NCI-H226 (cell line): Measurements from ENCODE around the gene TMEM248.
"Not testable (repeated sequence)": the region's sequence is repeated elsewhere in the genome, so short reads cannot be mapped to it uniquely, and the experiment has no call there.

Experiments
- DNase-seq: peaks from one replicate; pipeline ENCODE4 v3.0.0-alpha.2; 2015

Gene TMEM248

DNA sequence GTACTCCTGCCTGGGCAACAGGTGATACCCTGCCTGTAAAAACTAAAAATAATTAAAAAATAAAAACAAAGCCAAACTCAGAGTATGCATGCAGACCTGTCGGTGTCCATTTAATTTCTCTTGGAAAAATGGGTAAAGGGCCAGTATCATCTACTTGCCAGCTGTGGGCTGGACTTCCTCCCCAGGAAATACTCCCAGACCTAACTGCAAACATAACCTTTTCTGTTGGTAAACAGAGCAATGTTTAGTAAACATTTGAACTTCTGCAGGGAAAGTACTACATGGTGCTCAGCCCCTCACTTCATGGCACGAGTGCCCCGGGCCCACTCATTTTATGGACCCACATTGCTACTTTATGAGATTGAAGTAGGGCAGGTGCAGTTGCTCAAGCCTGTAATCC is 10.2 kb upstream of the TMEM248 start:
- no peak for DNase-seq

- DNase-seq = not testable (repeated sequence)
These were observed 9.8 kb upstream of the TMEM248 start for GRCh38 chr7:66911191-66911590.

DNA sequence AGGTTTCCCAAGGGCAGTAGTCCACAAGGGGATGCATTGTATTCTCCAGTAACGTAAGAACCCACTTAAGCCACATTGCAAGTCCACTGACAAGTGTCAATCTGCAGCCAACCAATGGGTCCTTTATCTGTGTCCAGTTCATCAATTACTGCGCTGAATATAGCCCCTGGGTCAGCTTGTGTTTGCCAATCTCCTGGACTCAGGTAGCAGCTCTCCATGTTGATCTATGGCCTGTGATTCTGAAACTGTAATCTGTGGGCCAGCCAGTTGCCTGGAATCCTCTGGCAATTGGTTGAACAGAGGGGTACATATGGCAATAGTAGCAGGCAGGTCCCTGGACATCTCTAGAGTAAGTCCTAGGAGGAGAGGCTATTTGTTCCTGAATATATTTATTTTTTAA is 8.8 kb upstream of the TMEM248 start:
- DNase-seq = no peak

GRCh38 chr7:66913118-66914037 is 7.6 kb upstream of the TMEM248 start:
- DNase-seq = no peak

DNA sequence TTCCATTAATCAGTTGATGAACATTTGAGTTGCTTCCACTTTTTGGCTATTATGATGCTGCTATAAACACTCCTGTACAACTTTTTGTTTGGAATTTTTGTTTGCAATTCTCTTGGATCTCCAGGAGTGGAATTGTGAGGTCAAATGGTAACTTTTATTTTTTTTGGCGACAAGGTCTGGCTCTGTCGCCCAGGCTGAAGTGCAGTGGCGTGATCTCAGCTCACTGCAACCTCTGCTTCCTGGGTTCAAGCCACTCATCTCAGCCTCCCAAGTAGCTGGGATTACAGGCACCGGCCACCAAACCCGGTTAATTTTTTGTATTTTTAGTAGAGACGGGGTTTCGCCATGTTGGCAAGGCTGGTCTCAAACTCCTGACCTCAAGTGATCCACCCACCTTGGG is 3.1 kb upstream of the TMEM248 start:
- DNase-seq = not testable (repeated sequence)

DNA sequence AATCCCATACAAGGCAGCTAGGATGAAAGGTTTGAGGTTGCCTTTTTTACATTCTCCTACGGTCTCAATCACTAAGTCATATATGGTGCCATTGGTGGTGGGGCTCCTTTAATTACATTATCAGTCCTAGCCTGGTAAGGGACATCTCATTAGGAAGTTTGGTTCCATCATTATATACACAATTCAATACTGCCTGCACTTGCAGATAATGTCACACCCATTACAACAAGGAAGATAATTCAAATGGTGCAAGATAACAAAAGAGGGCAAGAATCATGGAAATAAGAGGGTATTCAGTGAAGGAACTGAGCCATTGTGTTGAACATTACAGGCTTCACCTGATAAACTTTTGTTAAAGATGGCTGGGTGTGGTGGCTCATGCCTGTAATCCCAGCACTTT is 1.7 kb upstream of the TMEM248 start:
- DNase-seq = no peak

DNA sequence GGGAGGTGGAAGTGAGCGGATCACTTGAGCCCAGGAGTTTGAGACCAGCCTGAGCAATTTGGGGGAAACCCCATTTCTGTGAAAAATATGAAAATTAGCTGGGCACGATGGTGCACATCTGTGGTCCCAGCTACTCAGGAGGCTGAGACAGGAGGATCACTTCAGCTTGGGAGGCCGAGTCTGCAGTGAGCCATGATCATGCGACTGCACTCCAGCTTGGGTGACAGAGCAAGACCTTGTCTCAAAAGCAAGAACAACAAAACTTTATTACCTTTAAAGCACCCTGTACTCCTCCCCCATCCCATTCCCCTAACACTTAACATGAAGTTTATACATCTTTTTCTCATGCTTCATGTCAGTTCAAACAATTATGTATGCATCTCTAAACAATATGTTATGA is 1.3 kb upstream of the TMEM248 start:
- no peak for DNase-seq

- no peak for DNase-seq
These were observed 769 bp upstream of the TMEM248 start for GRCh38 chr7:66920256-66920655.

DNA sequence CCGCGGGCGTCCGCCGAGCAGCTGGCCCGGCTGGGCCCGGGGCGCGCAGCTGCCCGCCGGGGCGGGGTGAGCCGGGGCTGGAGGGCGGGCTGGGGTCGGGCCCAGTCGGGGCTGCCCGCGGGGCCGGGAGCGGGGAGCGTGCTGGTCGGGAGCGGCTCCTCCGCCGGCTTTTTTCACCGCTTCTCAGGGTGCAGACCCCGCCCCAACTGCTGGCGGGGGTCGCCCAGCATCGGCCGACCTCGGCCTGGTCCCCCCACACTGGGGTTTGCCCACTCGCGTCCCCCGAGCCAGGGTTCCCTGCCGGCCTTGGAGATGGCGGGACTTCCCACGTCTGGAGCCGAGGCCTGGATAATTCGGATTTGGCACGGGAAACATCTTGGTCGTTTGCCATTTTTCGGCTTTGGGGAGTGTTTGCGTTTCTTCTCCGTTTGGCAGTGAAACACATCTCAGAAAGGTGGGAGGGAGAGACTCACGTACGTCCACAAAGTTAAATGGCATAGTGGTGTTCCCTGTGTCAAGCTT is 432 bp downstream of the TMEM248 start:
- DNase-seq = peak; percentile 22

DNA sequence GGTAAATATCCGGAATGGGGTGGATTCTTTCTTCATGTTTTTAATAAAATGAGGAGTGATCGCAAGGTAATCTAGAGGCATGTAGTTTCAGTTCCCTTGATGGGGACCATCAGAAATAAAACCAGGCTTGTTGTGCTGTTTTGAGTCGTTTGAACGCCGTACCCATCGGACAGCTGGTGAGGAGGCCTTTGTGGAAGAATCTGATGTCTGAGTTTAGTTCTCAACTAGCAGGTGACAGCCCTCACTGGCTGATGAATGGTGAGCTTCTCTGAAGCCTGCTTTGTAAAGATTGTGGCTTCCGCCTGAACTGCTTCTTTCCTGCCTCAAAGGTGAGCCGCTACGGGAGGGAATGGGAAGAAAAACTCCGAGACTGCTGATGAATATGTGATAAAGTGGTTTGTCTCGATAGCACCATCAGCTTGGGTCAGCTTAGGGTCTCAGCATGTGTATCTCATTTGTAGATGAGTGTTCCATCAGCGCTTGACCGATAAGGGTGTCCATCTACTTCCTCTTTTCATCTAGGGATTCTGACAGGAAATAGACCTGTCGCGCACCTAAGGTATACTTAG is 977 bp downstream of the TMEM248 start:
- DNase-seq = no peak

GRCh38 chr7:66925255-66925654 is 4.2 kb downstream of the TMEM248 start:
- no peak for DNase-seq

DNA sequence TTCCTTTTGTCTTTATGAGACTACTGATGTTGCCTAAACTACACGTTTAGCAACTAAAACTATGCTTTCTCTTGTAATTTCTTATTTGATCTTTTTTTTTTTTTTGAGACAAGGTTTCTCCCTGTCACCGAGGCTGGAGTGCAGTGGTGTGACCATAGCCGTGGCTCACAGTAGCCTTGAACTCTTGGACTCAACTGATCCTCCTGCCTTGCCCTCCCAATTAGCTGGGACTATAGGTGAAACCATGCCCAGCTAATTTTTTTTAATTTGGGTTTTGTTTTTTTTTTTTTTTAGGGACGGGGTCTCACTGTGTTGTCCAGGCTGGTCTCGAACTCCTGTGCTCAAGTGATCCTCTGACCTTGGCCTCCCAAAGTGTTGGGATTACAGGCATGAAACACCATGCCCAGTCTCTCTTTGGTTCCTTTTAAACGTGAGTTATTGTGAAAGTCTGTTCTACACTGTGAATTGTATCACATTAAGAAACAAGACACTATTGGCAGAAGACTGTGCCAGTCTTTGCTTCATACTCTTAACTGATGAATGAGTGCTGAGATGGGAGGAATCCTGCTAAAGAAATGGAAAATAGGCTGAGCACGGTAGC is 6.4 kb downstream of the TMEM248 start:
- DNase-seq = no peak

- no peak for DNase-seq
These were observed 7.4 kb downstream of the TMEM248 start for GRCh38 chr7:66928388-66928787.

GRCh38 chr7:66929165-66929564 is 8.1 kb downstream of the TMEM248 start:
- DNase-seq = no peak

- no peak for DNase-seq
These were observed 8.9 kb downstream of the TMEM248 start for GRCh38 chr7:66929935-66930334.

DNA sequence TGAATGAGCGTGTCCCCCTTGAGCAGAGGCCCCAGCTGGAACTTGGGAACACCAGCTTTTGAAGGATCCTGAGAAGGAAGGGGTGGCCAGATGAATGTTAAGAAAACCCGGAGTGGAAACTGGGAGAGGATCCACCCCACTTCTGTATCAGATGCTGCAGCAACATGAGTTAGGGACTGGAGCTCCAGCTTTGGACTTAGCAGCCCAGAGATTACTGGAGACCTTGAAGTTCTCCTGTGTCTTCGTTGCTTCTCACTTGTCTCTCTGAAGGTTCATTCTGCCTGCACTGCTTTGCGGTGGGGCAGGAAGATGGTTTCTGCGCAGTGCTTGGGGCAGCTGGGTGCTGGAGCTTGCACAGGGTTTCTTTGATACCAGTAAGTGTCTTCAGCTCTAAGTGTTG is 9.3 kb downstream of the TMEM248 start:
- no peak for DNase-seq

DNA sequence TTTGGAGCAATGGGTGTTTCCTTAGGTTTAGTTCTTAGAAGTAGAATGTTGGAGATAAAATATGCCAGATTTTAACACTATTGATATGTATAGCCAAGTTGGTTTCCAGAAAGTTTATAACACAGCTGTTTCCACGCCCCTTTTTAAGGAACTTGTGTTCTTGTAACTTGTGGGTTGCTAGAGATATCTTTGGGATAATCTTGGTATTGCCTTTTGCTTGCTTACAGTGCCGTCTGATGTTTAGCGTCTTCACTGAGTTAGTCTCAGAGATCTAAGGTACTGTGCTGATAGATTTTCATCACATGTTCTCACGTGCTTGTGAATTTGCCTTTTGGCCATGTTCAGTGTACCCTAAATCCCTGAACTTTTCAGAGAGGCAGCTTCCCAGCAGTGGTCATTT is 12.4 kb downstream of the TMEM248 start:
- DNase-seq = no peak

DNA sequence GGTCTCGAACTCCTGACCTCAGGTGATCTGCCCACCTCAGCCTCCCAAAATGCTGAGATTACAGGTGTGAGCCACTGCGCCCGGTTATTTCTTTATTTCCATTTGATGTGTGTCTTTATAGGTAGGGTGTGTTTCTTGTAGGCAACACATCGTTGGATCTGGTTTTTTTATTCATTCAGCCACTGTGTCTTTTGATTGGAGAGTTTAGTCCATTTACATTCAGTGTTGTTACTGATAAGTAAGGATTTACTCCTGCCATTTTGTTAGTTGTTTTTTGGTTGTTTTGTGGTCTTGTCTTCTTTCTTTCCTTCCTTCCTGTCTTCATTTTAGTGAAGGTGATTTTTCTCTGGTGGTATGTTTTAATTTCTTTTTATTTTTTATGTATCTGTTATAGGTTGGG is 16.9 kb downstream of the TMEM248 start:
- DNase-seq = no peak

- DNase-seq = no peak
These were observed 18.3 kb downstream of the TMEM248 start for GRCh38 chr7:66939325-66939724.

DNA sequence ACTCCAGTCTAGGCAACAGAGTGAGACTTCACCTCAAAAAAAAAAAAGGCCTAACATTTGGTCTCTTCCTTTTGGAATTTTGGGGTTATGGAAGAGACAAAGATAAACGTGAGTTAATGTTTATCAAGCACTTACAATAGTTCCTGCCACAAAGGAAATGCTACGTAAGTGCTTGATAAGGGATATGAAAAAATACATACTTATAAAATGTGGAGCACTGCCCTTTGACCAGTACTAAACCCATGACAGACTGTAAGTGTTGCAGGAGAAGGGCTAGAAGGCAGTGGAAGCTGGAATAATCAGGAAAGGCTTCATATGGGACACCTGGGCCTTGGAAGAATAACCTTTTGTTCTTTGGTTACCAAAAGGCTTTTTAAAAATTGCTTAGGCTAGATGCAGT is 25.5 kb downstream of the TMEM248 start:
- no peak for DNase-seq

DNA sequence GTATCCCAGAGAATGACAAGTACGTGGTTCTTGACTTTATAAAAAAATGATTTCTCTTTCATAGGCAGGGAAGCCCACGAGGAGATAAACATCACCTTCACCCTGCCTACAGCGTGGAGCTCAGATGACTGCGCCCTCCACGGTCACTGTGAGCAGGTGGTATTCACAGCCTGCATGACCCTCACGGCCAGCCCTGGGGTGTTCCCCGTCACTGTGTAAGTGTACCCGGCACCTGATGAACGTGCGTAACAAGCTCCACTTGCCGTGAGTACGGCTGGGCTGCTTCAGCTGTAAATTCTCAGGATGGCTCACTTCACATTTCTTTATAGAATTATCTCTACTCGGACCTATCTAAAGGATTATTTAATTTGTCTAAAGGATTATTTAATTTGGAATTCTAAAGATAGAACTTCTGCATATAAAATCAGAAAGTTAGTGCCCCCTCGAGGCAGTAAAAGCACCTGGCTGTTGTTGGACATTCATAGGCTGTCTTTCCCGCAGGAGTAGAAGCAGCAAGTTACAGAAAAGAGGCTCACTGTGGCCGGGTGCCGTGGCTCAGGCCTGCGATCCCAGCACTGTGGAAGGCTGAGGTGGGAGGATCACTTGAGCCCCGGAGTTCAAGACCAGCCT is 27.6 kb downstream of the TMEM248 start:
- DNase-seq = no peak

DNA sequence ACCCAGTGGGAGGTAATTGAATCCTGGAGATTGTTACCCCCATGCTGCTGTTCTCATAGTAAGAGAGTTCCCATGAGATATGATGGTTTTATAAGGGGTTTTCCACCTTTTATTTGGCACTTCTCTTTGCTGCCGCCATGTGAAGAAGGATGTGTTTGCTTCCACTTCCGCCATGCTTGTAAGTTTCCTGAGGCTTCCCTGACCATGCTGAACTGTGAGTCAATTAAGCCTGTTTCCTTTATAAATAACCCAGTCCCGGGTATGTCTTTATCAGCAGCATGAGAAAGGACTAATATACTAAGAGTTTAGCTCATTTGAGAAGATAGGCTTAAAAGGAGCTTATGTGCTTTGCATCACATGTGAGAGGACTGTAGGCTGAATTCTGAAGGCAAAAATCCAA is 29.3 kb downstream of the TMEM248 start:
- no peak for DNase-seq

DNA sequence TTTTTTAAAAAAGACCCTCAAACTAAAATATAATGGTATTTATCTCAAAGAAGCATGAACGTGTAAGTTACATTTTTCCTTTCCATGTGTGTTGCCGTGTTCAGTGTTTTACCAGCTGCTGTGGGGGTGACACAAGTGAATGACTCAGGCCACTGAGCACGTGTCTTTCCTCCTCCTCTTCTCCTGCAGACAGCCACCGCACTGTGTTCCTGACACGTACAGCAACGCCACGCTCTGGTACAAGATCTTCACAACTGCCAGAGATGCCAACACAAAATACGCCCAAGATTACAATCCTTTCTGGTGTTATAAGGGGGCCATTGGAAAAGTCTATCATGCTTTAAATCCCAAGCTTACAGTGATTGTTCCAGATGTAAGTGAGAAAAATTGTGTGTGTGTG is 29.7 kb downstream of the TMEM248 start:
- no peak for DNase-seq
